Amniotic stem cell (primary cell): ENCODE results near the gene PEX5L.

Experiments used
- DNase-seq: peaks from one replicate; lab custom pipeline; 2025; lab: John Stamatoyannopoulos, UW

Gene PEX5L

DNA sequence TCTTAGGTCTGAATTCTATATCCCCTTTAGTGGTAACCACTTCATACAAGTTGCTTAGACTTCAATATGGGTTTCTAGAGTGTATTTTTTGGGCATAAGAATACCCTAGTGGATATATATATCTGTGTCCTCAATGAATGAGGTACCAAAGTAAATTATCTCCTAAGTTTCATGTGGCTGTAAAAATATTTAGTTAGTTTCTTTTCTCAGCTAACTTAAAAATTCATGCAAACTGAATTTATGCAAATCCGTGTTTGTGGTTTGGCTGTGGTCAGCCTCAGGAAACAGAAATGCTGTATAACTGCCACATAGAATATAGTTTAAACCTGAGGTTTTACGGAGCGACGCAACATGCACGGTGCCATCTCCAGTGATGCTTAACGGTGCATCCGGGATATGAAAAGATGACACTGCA, 80.3 kb downstream of the PEX5L start:
- no peak for DNase-seq

DNA sequence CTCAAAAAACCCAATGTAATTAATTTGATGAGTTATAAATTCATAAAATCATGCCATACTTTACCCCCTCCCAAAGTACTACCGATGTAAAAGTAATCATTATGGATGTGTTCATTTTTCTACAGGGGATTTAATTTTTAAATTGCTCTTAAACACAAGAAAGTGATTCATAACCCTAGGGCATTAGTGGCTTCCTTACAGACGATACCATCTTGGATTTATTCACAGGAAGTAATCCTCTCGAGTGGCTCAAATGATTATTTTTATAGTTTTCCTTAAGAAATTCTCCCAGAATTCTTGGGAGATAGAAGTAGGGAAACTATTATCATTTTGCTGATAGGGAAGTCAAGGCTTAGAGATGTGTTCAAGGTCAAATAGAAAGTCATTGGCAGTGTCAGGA, 80.9 kb downstream of the PEX5L start:
- DNase-seq, result no peak

DNA sequence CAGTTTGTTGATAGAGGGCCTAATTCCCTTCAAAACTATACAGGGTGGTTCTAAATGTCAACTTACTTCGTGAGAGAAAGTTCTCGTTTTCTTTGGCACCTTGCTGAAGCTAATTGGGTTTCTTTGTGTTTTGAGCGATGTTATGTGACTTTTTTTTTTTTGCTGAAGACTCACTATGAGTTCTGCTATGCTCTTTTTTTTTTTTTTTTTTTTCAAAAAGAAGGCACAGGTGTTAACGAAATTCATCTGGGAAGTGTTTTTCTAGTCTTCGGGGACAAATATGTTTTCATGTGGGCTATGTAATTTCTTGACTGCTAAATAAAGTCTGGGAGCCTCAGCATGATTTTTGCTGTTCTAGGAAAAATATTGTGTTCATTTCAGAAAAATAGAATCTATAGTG, 81.5 kb downstream of the PEX5L start:
- no peak for DNase-seq

DNA sequence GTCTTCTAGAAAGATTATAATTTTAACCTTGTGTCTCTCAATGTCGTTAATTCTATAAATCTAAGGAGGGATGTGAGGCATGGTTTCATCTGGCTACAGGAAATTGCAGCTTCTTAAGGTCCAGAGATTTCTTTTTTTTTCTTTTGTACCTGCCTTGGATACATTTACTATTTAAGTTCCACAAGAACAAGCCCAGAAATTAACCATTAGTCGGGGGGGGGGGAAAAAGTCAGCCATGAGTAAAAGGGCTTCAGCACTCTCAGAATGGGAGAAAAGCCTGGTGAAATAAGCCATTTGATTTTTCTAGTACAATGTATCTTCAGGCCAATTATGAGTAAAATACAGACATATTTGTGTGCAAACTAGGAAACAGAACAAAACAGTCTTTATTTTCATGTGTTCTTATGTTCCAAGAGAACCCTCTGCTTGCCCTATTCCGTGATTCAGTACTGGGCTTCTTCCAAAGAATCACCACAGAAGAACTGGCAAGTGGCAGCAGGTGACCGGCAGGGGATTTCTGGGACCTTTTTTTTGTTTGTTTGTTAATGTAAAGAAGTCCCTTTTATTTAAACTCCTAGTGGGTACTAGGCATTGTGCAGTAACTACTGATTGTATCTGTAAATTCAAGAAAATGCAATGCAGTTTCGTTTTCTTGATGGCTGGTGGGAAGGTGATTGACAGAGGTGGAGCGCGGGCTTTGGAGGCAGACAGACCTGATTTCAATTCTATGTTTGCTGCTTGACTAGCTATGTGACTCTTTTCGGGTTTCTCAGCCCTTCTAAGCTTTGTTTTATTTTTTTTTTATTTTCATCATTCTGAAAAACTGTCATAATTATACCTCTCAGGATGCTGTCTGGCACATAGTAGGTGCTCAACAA, 82.5 kb downstream of the PEX5L start:
- DNase-seq, result no peak

DNA sequence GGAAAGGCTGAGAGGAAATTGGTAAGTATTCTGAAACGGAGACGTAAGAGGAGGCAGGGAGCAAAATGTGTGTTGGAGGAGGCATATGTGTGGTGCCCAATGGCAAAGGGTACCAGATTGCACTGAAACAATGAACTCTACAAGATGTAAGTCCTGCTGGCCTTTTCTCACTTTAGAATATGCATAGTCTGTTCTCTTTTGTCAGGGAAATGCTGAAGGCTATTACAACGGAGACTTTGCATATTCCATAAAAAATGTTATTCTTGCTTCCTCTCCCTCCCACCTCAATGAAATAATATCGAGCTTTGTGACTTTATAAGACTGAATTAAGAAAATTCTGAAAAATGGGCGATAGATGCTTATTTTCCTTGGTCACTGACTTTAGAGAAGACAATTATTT, 85.9 kb downstream of the PEX5L start:
- DNase-seq, result no peak

DNA sequence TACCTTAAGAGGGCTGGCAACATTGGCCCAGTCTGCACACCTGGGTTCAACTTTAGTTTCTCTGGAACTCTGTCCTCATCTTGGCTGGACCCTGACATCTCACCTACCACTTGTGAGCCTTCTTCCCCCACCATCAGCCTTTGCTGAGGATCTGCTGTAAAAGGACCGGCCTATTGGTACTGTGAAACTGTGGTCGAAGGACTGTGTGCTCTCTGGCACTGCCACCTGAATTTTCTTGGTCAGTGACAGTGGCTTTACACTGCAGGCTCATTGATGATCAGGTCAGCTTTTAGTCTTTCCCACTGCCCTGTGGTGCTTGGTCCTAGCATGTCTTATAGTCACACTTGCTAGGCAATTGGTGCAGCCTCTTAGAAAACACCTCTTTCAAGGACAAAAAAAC, 86.9 kb downstream of the PEX5L start:
- DNase-seq, result no peak

DNA sequence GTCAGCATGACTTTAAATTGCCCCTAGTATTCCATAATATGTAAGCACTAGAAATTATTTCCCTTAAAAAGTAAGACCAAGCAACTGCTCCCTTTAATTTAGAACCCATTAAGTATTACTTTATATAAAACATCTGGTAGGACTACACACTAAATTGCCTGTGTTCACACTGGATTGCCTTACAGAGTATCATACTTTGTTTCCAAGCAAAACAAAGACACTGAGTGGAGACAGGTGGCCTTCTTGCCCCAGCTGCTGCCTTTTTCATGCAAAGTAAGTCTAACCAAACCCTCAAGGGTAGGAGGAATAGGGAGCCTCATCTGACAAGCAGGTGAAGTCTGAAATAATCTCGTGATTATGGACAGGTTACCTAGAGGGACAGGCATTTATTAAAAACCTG, 87.3 kb downstream of the PEX5L start:
- DNase-seq, result no peak

DNA sequence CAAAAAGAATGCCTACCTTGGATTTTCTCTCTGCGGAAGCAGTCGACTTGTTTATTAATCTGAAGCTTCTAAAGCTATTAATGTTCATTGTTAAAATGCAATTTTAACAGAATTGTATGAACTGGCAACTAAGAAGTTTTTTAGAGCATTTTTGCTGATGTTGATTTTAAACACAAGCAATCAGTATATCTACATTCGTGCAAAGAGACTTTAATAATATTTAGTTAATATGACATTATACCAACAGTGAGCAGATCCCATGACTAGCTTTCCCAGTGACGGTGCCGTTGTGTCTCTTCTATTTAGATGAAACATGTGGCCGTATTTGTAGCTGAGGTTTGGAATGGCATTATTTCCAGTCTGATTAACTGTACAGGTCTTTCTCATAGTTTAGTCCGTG, 88.0 kb downstream of the PEX5L start:
- no peak for DNase-seq

DNA sequence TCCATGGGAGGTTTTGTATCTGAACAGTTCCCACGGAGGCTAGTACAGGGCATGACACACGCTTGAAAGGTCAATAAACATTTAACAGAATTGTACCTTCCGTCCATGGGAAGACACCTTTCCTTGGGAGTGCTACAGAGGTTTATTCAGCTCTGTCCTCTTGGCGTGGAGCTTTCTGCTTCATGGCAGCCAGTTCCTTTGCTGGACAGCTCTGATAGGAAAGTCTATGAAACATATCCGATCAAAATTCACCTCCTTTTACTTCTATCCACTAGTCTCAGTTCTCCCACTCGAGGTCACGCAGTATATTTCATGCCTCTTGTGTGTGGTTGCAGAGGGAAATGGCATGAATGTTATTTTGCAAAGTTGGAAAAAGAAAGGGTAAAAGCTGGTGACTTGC, 91.2 kb downstream of the PEX5L start:
- no peak for DNase-seq

DNA sequence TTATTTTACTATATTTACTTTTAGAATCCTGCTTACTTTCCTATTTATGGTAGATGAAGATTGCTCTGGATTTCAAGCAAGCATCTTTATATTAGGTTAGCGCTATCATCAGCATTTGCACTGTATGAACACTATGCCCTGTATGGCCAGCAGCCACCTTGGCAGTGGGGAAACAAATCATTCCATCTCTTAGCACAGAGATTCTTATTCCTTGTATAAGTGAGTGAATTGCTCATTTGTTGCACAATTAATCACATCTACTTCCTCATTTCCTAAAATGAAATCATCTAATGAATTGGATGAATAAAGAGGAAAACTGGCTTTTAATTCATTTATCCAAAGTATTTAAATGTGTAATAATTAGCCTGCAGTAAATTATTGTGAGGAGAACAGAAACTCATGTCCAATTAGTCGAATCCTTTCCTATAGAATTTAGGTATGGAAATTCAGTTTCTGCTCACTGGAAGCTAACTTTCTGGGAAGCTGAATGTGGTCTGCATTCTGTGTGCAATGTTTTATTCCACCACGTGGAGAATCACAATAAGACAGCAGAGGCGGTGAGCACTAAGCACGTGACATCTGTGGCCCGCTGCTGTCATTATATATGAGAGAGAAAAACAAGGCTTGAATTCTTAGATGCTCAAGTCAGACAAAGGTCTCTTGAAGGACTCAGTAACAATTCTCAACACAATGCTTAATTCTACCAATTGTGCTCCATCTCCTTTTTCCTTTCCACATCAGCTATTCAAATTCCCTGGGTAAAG, 93.4 kb downstream of the PEX5L start:
- no peak for DNase-seq

DNA sequence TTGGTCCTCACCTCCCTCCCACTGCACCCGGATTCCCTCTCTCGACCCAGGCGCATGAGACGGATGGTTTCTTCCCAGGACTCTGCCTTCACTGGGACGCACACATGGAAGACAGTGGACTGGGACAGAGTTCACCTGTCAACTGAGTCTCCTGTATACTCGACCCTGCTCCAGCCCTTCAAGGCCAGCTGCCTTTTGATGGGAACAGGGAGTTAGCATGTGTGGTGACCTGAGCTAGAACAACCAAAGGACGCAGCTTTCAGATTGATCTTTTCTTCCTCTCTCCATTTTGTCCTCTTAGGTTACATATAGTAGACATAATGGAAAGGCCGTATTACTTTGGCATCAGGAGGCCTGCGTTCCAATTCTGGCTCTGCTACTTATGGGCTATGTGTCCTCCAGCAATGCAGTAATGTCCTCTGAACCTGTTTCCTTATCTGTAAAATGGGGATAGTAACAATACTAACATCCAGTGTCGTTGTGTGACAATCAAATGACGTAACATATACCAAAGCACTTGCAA, 94.1 kb downstream of the PEX5L start:
- DNase-seq, result no peak

DNA sequence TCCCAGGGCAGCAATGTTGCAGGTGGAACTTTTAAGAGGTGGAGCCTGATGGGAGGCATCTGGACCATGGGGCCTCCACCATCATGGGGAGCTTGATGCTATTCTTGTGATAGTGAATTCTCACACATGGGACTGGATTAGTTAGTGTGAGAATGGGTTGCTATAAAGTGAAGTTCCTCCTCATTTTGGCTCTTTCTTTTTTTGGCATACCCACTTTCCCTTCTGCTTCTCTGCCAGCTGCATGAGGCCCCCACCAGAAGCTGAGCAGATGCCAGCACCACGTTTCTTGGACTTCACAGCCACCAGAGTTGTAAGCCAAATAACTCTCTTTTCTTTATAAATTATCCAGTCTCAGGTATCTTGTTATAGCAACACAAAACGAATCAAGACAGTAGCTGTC, 101.0 kb downstream of the PEX5L start:
- no peak for DNase-seq

DNA sequence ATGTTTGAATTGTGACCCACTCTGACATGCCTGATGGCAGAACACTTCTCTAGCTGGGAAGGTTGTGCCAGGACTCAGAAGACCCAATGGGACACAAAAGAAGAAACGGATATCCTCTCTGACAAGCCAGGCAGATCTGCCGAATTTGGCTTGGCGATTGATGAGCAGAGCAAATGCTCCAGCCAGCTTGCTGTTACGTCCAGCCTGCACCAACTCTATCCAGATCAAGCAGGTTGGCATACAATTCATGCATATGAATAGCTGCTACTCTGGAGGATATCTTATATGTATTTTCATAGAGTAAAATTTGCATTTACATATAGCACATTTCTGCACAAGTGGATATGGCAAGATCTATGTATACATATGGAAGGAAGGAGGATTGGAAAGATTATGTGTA, 102.8 kb downstream of the PEX5L start:
- DNase-seq, result no peak

DNA sequence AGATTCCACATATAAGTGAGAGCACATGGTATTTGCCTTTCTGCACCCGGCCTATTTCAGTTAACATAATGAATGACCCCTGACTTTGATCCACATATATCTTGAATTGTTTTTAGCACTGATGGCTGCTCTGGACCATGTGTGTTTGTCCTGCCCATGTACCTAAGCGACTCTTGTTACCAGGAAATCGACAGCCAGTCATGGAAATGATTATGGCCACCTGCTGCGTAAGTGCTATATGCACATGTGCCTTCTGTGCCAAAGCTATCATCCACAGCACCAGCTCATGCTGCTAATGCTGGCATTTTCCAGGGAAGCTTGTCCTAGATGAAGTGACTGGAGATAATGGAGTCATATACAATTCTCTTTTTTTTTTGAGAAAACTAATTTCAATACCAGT, 103.7 kb downstream of the PEX5L start:
- DNase-seq, result no peak

DNA sequence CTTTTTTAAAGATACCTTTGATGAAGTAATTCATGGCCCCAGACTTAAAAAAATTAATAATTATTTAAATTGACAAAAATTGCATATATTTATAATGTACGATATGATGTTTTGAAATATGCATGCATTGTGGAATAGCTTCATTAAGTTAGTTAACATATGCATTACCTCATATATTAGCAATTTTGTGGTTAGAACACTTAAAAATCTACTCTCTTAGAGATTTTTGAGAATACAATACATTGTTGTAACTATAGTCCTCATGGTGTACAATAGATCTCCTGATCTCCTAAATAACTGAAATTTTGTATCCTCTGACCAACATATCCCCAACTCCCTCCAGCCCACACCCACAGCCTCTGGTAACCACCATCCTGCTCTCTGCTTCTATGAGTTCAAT, 104.1 kb downstream of the PEX5L start:
- DNase-seq, result no peak

DNA sequence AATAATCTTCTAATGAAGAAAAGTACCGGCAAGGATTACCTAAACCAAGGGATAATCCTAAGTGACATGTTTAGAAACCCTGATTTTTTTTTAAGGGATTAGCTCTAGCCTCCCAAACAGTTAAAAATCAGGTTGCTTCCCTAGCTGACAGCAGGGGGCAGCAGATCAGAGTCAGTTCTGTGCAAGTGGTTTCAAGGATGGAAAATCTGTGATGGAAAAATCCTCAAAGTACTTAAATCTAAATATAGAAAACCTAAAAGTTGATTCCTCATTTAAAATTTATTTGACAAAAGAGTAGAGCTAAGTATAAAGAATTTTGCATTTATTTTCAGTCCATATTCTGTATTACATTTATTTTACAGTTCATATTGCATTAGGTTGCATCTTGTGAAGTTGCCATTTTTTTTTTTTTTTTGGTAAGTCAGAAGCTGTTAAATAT, 107.6 kb downstream of the PEX5L start:
- DNase-seq, result peak; percentile 6

DNA sequence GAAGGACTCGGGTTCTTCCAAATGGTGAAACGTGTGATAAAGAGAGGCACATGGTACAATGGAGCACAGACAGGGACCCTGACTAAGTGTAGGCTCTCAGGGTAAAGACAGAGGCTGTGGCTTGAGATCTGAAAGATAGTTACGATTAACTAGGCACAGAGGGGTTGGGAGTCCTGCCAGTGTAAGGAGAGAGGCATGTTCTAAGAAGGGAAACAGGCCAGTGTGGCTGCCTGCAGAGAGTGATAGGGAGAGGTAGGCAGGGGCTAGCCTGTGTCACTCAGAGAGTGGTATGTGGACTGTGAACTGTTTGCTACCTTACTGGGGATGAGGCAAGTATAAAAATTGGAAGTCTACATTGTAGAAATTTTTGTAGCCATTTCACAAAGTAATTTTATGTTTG, 109.5 kb downstream of the PEX5L start:
- DNase-seq, result no peak

DNA sequence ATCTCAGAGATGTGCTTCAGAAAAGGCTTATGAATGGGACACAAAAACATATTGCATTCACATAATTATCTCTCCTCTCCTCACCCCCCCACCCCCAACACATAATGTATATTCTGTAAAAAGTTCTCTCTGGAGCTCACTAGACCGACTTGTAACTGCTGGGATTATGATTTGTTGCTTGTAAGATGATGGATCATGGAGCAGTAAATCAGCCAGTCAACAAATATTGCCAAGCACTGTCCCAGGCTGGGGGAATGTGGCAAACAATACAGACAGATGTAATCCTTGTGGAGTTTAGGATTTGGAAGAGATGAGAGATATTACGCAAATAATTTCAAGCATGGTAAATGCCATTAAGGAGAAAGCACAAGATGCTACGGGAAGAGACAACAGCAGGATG, 114.8 kb downstream of the PEX5L start:
- no peak for DNase-seq

DNA sequence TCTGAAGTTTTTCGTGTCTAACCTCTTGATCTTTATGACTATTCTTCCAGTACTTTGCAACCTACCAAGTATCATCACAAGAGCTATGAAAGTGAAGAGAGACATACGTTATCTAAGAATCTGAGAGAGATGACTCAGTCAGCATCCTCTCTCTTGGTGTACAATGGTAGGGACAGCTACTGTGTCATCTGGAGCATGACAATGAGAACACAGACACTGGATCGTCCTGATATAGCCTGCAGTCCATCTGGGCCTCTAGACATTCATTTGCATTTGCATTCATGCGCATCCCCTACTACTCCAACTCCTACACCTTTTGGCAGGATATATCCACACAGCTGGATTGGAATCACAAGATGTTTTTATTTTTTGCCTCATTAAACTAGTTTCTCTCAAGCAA, 115.2 kb downstream of the PEX5L start:
- DNase-seq, result no peak

DNA sequence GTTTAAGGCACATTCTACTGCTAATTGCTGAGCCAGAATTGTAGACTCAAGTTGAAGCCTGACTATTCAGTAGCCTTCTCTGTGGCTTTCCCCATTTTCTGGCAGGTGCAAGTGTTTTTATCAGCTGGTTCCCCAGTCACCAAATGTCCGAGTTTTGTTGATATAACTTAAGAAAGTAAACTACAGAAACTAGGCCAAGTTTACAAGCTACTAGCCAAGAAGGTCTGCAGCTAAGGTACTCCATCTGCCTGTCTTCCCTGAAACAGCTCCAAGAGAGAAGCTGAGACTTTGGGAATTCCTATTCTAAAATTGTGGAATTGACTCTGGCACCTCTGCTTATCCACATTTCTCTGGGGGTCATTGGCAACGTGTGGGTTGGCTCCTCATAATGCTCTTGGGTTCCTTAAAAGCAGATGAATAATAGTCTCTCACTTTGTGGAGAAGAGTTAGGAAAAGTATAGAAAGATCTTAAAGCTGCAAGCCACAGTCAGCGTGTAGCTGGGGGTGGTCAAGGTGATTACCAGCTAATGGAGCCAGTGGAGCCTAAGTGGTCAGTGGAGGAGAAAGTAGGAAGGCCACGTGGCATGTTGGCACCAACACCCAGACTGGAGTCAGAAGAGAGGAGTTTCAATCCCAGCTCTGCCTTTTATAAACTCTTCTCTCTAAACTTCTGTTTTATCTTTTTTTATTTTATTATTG, 128.8 kb downstream of the PEX5L start:
- DNase-seq, result no peak

DNA sequence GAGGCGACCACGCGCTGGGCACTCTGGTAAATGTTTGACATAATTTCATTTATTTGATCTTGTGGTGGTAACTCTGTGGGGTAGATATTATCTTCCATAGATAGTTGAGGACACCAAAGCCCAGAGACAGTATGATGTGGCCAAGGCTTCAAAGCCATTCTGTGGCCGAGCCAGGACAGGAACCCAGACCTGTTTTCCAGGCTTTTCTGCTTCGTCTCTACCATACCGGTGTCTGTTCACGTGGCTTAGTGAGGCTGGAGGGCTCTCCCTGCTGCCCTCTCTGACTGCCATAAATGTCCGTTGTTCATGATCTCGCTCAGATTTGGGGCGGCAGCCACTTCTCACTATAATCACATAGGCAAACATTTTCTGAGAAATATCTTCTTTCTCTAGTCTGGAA, 134.7 kb downstream of the PEX5L start:
- no peak for DNase-seq

DNA sequence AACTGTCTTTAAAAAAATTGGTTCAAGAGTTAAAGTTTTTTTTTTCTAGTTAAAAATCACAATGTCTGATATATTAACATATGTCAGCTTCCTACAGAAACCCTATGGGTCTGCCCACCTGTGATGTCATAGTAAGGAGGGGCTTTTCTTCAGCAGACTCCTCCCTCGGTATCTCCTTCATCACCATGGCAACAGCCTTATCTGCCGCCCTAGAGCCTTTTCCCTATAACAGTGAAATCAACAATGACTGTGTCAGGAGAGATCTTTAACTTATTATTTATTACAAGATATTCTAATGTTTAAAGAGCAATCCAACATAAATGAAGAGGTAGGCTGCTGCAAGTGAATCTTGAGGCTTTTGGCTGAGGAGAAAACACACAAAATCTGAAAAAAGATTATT, 138.7 kb downstream of the PEX5L start:
- DNase-seq, result peak; percentile 15

DNA sequence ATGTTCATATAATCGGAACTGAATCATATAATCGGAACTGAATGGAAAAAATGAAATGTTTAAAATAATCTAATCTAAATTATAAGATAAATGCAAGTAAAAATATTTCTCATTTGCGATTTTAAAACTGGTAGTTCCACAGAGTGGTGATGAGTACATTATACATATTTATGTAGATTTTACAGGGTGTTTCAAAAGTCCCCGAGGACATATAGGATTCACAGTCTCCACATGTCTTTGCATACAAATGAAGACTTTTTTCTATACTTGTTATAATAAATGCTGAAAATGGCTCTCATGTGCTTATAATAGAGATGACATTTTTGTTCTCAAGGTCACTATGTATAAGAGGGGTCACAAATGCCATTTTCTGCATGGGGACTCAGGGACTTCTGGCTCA, 139.5 kb downstream of the PEX5L start:
- no peak for DNase-seq
